DND-41 (cell line): Measurements from ENCODE around the gene ASL.

Source experiments
- CTCF ChIP-seq: IDR thresholded peaks from 2 replicates; pipeline ENCODE4 v1.5.1; 2012; ENCODE audit warnings: borderline replicate concordance, low read length, moderate library complexity, mild to moderate bottlenecking; ENCODE audit not compliant: poor library complexity, severe bottlenecking; ENCODE audit errors: extremely low read depth
- EZH2 ChIP-seq: IDR thresholded peaks from 3 replicates; pipeline ENCODE4 v1.6.1; 2012; ENCODE audit warnings: borderline replicate concordance, low read depth, mild to moderate bottlenecking, moderate library complexity, low read length, inconsistent platforms; ENCODE audit not compliant: severe bottlenecking

- TF ChIP-seq CTCF (no peak), EZH2 (no peak)
Measured at GRCh38 chr7:66119245-66119850, 43.7 kb downstream of the ASL start.
